Spleen (tissue), 11 donors: ENCODE measurements around the gene FILIP1. TPM values are rescaled to one million over a fixed set of nuclear protein-coding genes. Genes with fewer than 3 reads are reported as not detected.

ENCODE experiments used
- DNase-seq: peaks from one replicate; pipeline ENCODE4 v3.0.0-alpha.2; 2020
- H3K27ac ChIP-seq, 8 donors: fragments of 200-600 bp; sonication (generic) in 7 of 8; 1 replicate in 4 of 8; 2 replicates in 4 of 8; pipeline versions ENCODE4 v1.5.0 to v1.8.0; 2016 to 2021; ENCODE audit warnings: inconsistent platforms in 4 of 8, mild to moderate bottlenecking in 4 of 8, moderate library complexity in 1 of 8
- H3K27me3 ChIP-seq, 7 donors: fragments of 200-600 bp; sonication (generic) in 6 of 7; replicated peaks in 1 of 7; 1 replicate in 4 of 7; 2 replicates in 3 of 7; pipeline versions ENCODE4 v1.5.0 to v1.8.0; 2016 to 2021; ENCODE audit warnings: inconsistent platforms in 3 of 7, mild to moderate bottlenecking in 1 of 7
- H3K36me3 ChIP-seq, 6 donors: fragments of 200-600 bp; sonication (generic) in 5 of 6; 1 replicate in 4 of 6; 2 replicates in 2 of 6; pipeline versions ENCODE4 v1.5.0 to v1.8.0; 2016 to 2021; ENCODE audit warnings: inconsistent platforms in 2 of 6
- H3K4me1 ChIP-seq, 6 donors: fragments of 200-600 bp; sonication (generic) in 5 of 6; 1 replicate in 3 of 6; 2 replicates in 3 of 6; pipeline versions ENCODE4 v1.5.0 to v1.8.0; 2016 to 2021; ENCODE audit warnings: inconsistent platforms in 3 of 6
- H3K4me3 ChIP-seq, 8 donors: fragments of 200-600 bp; sonication (generic) in 7 of 8; 1 replicate in 4 of 8; 2 replicates in 4 of 8; pipeline versions ENCODE4 v1.5.0 to v1.8.0; 2016 to 2021; ENCODE audit warnings: inconsistent platforms in 4 of 8, mild to moderate bottlenecking in 4 of 8, moderate library complexity in 2 of 8
- H3K9me3 ChIP-seq, 8 donors: fragments of 200-600 bp; sonication (generic) in 7 of 8; 1 replicate in 4 of 8; 2 replicates in 4 of 8; pipeline versions ENCODE4 v1.5.0 to v1.8.0; 2016 to 2021; ENCODE audit warnings: inconsistent platforms in 4 of 8
- POLR2A ChIP-seq, 3 donors: fragments of 450-650 bp; IDR thresholded peaks; one replicate each; pipeline ENCODE4 v1.5.1; 2017; ENCODE audit warnings: antibody characterized with exemption in 3 of 3, mild to moderate bottlenecking in 1 of 3
- POLR2AphosphoS5 ChIP-seq, 3 donors: sonication (generic); formaldehyde crosslinking; IDR thresholded peaks; one replicate each; pipeline ENCODE4 v1.5.1; 2017; ENCODE audit warnings: antibody characterized with exemption in 3 of 3
- WGBS, 5 donors: extraction: QIAGEN DNeasy Blood & Tissue Kit in 3 of 5; methylation state at CpG; one replicate each; pipeline versions ENCODE4 v1.1.5 to v1.1.7; 2013 to 2018; 5-methylcytosine and 5-hydroxymethylcytosine counted together
- intact Hi-C: fragments of 100-400 bp; cut with DNase I; formaldehyde crosslinking; loops from one replicate; pipeline ENCODE4 v1.15.0; 2023; ENCODE audit warnings: low total_unique reads
- polyA plus RNA-seq, 3 donors: library from polyadenylated mRNA; stranded (reverse); fragments of 200-250 nt; gene quantifications; one replicate each; pipeline ENCODE4 v1.2.1, GENCODE V29; 2013
- total RNA-seq, 7 donors: library from RNA; depleted of rRNA in 3 of 7; stranded (reverse); fragments of >200 nt in 3 of 7; fragmentation: NEBNext Ultra II Directional in 4 of 7; extraction: Animal tissue kit (Norgen Biotek cat#: 25700) in 4 of 7; gene quantifications; one replicate each; pipeline versions ENCODE4 v1.1.0 to v1.2.1, GENCODE V29; 2016 to 2021
- TF ChIP-seq, protein P1 (sequence below), 11 experiments: fragments of 200-600 bp in 7 of 11; fragments of 450-650 bp in 4 of 11; sonication (generic) in 4 of 11; IDR thresholded peaks in 8 of 11; conservative IDR thresholded peaks in 3 of 11; 1 replicate in 7 of 11; 2 replicates in 4 of 11; pipeline versions ENCODE4 v1.4.0 to v1.8.0; 2016 to 2021; ENCODE audit warnings: antibody characterized with exemption in 11 of 11, inconsistent platforms in 4 of 11, mild to moderate bottlenecking in 1 of 11
- donor health status: healthy with polysubstance abuse.
- donor health status: DM: no; HTN: no; CAD: no; lungs with moderate emphysema.
- donor health status: DM: no; HTN: no; CAD: no.
- donor health status: Bipolar disorder and iron deficiency.
- donor health status: healthy.
- donor health status: DM: no; HTN: no; CAD: no.
- donor health status: DM: yes; HTN: yes; CAD: no.

The FILIP1 gene
- total and polyA plus RNA-seq, 10 donors = 0.11 to 0.59 (median 0.38) TPM

DNA sequence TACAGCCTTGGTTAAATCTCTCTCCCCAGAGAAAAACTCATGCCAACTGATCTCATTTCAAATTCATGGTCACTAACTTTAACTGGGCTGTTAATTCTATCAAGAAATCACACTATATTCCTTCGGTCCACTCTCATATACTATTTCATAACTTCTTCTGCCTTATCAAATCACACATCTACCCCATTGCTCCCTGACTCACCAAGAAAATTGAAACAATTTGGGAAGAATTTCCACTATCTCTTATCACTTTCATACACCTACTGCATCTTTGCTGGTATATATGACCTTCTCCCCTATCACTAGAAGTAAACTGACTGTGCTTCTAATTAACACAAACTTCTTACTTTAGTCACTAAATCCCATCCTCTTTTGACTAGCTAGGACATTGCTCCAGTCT is 102.3 kb downstream of the FILIP1 start:
- no peaks in the 10 kb centered on the region for H3K27me3 ChIP-seq
- H3K27ac ChIP-seq = no peak overlapping the region
- peaks cover 0 to 3% (median 0%) of the 10 kb centered on the region in 8 donors for H3K9me3 ChIP-seq
- H3K4me3 ChIP-seq = no peak overlapping the region
- intact Hi-C loops = no loop called here
- WGBS, 5 donors = 83 to 94% (median 87%) methylated on average over 1 of the region's 1 CpG
- no peaks in the 10 kb centered on the region for H3K36me3 ChIP-seq
- TF ChIP-seq, protein P1, sequence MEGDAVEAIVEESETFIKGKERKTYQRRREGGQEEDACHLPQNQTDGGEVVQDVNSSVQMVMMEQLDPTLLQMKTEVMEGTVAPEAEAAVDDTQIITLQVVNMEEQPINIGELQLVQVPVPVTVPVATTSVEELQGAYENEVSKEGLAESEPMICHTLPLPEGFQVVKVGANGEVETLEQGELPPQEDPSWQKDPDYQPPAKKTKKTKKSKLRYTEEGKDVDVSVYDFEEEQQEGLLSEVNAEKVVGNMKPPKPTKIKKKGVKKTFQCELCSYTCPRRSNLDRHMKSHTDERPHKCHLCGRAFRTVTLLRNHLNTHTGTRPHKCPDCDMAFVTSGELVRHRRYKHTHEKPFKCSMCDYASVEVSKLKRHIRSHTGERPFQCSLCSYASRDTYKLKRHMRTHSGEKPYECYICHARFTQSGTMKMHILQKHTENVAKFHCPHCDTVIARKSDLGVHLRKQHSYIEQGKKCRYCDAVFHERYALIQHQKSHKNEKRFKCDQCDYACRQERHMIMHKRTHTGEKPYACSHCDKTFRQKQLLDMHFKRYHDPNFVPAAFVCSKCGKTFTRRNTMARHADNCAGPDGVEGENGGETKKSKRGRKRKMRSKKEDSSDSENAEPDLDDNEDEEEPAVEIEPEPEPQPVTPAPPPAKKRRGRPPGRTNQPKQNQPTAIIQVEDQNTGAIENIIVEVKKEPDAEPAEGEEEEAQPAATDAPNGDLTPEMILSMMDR (IDR thresholded peaks at IDR 0.05 in 8 of 11, conservative IDR thresholded peaks at IDR 0.05 in 3 of 11) = no peak
- TF ChIP-seq POLR2A (IDR thresholded peaks at IDR 0.05) (no peak), POLR2AphosphoS5 (IDR thresholded peaks at IDR 0.05) (no peak)
- H3K4me1 ChIP-seq = no peaks in the 10 kb centered on the region
- DNase-seq = no peak

DNA sequence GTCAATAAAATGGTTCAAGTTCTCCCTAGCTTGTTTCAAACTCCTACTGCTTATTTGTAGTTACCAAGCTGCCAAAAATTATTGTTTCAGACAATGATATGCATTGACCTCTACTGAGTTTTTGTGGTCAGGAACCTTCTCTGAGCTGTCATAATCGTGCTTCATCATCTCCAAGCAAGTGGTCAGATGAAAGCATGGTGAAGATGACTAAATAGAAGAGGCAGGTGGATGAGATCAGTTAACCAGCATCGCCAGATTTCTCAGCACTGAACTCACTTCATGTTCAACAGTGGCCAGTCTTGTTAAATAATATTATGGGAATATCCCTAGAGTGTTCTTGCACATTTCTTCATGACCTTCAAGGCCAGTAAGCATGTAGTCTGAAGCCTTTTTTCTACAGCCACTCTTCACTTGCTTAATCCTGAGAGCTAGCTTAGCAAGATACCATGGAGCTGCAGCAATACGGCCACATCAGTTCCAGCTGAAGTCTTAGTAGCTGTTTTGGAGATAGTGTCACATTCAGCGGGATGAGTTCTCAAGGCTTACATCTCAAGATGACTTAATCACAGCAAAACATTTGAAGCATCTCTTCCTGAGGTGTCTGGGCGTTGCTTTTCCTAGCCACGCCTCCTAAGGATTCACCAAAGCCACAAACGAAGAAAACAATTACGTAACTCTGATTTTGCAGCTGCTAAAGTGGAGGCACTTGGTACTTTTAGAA is 107.4 kb downstream of the FILIP1 start:
- DNase-seq = no peak
- TF ChIP-seq, protein P1 (IDR thresholded peaks at IDR 0.05 in 8 of 11, conservative IDR thresholded peaks at IDR 0.05 in 3 of 11) = no peak
- TF ChIP-seq POLR2A (IDR thresholded peaks at IDR 0.05) (no peak), POLR2AphosphoS5 (IDR thresholded peaks at IDR 0.05) (no peak)
- 72 to 89% (median 78%) methylated on average over 8 of the region's 8 CpGs for WGBS, 5 donors
- H3K36me3 ChIP-seq = no peaks in the 10 kb centered on the region
- H3K9me3 ChIP-seq = peaks cover 0 to 3% (median 0%) of the 10 kb centered on the region in 8 donors
- intact Hi-C loops = no loop called here
- no peak overlapping the region for H3K4me3 ChIP-seq
- no peak overlapping the region for H3K27ac ChIP-seq
- no peaks in the 10 kb centered on the region for H3K4me1 ChIP-seq
- peaks cover 0 to under 1% (median 0%) of the 10 kb centered on the region in 7 donors for H3K27me3 ChIP-seq

DNA sequence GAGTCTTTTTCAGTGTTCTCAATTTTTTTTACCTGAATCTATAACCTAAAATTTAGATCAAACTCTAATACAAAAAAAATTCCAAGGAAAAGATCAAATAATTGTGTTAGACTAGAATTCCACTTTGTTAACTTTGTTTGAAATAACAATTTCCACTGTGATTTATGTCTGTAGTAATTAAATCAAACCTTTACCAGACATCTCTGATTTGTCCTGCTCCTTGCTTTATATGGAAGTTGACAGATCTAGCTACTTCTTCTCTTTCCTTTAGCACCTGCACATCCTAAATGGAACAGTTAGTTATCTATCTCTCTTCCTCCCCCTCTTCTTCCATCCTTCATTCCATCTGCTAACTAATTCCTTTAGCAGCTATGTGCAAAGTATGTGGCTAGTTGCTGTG is 109.5 kb downstream of the FILIP1 start:
- Histone ChIP-seq H3K4me1 (no peaks in the 10 kb centered on the region), H3K36me3 (no peaks in the 10 kb centered on the region), H3K4me3 (no peak overlapping the region), H3K27me3 (peaks cover 0 to 4% (median 0%) of the 10 kb centered on the region in 7 donors), H3K9me3 (peaks cover 0 to 3% (median 0%) of the 10 kb centered on the region in 8 donors), H3K27ac (no peak overlapping the region)
- no peak for DNase-seq
- intact Hi-C loops = no loop called here
- TF ChIP-seq, protein P1 (IDR thresholded peaks at IDR 0.05 in 8 of 11, conservative IDR thresholded peaks at IDR 0.05 in 3 of 11) = no peak
- no peak for TF ChIP-seq POLR2AphosphoS5 (IDR thresholded peaks at IDR 0.05)
- no peak for TF ChIP-seq POLR2A (IDR thresholded peaks at IDR 0.05)

DNA sequence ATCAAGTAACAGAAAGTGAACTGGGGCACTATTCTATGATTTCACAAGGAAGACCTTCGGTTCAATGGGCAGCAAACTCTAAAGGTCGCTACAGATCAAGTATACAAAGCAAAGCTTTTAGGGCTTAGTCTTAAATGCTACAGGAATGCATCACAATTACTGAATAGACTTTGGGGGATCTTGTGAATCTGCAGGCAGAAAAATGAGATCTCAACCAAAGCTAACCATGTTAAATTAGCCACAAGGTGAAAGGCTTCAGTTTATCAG is 111.0 kb downstream of the FILIP1 start:
- Histone ChIP-seq H3K27ac (no peak overlapping the region), H3K4me3 (no peak overlapping the region), H3K4me1 (no peaks in the 10 kb centered on the region), H3K36me3 (no peaks in the 10 kb centered on the region), H3K9me3 (peaks cover 0 to 3% (median 0%) of the 10 kb centered on the region in 8 donors), H3K27me3 (peaks cover 0 to 4% (median 0%) of the 10 kb centered on the region in 7 donors)
- intact Hi-C loops = no loop called here
- no peak for DNase-seq
- TF ChIP-seq, protein P1 (IDR thresholded peaks at IDR 0.05 in 8 of 11, conservative IDR thresholded peaks at IDR 0.05 in 3 of 11) = no peak
- TF ChIP-seq POLR2A (IDR thresholded peaks at IDR 0.05) (no peak), POLR2AphosphoS5 (IDR thresholded peaks at IDR 0.05) (no peak)
- 59 to 80% (median 63%) methylated on average over 2 of the region's 2 CpGs for WGBS, 5 donors
